HPDE6-E6E7 (cell line): Measurements from ENCODE around the gene UBAP1L.
"Not testable (repeated sequence)": the region's sequence is repeated elsewhere in the genome, so short reads cannot be mapped to it uniquely, and the experiment has no call there.

Source experiments
- DNase-seq: peaks from one replicate; pipeline ENCODE4 v3.0.0; 2011; ENCODE audit warnings: missing footprints; ENCODE audit errors: extremely low spot score

The UBAP1L gene

DNA sequence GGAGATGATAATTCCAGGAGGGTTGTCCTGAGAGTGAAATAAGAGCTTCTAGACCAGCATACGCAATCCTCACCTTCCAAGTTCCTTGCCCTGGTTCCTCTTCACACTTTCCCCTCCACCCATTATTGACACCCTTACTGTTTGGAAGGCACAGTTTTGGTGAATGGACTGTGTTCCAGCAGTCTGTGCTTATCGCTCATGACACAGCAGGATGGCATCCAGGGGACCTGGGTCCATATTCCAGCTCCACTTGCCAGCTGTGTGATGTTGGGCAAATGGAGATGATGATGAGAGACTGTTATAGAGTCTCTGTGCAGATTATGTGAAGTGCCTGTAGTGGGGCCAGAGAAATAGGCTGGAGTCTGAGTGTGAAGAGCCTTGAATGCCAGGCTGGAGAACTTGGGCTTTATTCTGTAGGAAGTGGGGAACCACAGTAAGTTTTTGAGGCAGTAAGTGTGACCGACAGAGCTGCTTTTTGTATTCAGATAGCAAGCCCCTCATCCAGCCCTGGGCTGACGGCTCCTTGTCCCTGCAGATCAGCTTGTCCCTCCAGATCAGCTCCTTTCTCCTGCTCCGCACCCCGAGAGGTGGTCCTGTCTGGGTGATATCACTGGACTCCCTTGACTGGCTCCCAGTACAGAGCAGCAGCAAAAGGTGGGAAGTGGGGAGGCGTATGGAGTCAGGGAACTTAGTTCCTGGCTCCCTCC, 30.3 kb downstream of the UBAP1L start:
- no peak for DNase-seq

DNA sequence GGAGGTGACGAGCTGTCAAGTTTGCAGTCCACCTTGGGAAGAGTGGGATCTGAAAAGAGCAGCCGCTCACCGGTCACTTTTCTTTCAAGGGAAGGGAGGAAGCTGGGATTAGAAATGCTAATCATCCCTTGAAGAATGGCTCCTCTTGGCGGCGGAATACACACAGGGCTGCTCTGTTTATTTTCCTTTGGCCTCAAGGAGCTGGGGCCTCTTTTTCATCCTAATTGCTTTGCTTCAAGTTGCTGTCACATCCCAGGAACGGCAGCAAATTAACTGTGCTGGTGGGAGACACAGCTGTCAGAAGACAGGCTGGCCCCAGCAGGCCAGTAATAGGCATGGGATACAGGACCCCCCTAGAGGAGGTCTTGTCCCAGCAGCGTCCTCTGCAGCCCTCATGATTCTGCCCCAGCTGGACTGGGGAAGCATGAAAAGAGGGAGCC, 31.7 kb downstream of the UBAP1L start:
- DNase-seq = no peak

DNA sequence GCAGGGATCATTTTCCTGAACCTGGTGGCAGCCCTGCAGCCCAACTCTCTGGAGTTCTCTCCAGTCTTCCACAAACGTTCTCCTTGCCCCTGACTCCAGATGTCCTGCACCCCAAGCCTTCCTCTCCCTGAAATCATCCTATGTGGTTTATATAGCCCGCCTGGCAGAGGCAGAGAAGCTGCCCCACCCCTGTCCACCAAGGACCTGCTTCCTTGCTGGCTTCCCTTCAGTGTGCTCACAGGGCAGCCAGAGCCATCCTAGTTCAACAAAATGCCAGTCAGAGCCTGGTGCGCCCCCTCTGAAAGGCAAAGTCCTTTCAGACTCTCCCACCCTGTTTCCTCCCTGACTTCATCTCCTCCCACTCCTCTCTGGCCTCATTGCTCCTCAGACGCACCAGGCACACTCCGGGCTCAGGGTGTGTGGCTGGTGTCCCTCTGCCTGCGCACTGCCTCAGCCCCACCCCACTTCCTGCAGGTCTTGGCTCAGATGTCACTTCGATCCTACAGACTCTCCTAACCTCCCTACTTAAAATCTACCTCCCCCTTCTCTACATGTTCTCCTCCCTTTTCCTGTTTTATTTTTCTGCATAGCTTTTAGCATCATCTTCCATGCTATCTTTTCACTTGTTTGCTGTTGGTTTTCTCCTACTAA, 32.6 kb downstream of the UBAP1L start:
- DNase-seq = no peak

DNA sequence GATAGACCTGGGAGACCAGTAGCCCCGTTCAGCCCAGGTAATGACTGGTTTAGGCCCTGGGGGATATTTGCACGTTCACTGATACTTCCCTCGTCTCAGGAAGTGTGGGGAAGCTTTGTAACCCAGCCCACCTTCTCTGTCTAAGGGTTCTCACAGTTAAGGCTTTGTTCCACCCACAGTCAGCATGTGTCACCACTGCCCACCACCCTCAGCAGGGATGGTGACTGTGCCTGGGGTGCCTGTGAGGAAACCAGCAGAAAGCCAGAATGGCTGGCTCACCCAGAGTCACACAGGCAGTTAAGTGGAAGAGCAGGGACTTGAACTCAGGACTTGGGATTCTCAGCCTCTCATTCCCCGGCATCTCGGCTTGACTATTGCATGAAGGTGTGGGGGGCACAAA, 33.2 kb downstream of the UBAP1L start:
- no peak for DNase-seq

DNA sequence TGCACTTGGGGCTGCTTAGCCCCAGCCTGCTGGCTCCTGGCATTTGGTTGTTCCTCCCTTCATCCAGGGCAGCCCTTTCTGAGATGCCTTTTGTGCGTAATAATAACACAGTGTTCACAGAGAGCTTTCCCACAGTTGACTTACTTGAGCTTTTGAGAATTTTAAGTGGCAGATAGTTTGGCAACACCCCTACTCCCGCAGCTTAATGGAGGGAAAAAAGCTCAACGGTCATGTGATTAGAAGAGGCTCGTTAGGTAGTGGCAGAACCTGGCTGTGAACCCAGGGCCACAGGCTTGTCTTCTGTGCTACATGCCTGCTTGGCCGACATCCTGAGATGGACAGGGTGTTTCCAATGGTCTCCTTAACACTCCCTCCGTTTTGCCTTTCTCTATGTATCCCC, 33.7 kb downstream of the UBAP1L start:
- DNase-seq = no peak

DNA sequence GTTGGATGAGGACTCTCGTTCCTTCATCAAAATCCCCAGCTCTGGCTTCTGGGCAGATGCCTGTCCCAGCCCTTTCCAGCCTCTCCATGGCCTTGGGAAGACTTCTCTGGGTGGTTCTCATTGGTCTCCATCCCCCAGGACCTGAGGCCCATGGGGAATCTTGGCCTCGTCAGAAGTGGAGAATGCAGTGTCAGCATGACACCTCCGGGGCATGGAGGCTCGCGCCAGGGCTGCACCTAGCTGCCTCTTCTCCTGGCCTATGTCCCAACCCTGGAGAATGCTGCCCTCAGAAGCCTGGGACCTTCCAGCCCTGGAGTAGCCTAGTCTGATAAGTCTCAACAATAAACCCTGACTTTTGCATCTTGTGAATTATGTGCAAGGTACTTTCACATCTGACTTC, 35.4 kb downstream of the UBAP1L start:
- no peak for DNase-seq

DNA sequence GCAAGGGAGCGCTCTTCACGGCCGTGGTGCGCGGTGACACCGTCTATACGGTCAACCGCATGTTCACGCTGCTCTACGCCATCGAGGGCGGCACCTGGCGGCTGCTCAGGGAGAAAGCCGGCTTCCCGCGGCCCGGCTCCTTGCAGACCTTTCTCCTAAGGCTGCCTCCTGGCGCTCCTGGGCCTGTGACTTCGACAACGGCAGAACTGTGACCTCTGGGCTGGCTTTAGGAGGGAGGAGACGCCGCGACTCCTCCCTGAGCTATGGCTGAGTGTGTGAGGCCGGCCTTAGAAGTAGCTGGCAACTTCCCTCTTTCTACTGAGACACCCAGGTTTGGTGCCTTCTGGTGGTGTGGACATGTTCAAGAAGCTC, 37.0 kb downstream of the UBAP1L start:
- no peak for DNase-seq

DNA sequence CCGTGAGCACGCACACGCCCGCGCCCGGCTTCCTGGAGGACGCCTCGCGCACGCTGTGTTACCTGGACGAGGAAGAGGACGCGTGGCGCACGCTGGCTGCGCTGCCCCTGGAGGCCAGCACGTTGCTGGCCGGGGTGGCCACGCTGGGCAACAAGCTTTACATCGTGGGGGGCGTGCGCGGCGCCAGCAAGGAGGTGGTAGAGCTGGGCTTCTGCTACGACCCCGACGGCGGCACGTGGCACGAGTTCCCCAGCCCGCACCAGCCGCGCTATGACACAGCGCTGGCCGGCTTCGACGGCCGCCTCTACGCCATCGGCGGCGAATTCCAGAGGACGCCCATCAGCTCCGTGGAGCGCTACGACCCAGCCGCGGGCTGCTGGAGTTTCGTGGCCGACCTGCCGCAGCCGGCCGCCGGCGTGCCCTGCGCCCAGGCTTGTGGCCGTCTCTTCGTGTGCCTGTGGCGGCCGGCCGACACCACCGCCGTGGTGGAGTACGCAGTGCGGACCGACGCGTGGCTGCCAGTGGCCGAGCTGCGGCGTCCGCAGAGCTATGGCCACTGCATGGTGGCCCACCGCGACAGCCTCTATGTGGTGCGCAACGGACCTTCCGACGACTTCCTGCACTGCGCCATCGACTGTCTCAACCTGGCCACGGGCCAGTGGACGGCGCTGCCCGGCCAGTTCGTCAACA, 37.6 kb downstream of the UBAP1L start:
- DNase-seq = no peak

DNA sequence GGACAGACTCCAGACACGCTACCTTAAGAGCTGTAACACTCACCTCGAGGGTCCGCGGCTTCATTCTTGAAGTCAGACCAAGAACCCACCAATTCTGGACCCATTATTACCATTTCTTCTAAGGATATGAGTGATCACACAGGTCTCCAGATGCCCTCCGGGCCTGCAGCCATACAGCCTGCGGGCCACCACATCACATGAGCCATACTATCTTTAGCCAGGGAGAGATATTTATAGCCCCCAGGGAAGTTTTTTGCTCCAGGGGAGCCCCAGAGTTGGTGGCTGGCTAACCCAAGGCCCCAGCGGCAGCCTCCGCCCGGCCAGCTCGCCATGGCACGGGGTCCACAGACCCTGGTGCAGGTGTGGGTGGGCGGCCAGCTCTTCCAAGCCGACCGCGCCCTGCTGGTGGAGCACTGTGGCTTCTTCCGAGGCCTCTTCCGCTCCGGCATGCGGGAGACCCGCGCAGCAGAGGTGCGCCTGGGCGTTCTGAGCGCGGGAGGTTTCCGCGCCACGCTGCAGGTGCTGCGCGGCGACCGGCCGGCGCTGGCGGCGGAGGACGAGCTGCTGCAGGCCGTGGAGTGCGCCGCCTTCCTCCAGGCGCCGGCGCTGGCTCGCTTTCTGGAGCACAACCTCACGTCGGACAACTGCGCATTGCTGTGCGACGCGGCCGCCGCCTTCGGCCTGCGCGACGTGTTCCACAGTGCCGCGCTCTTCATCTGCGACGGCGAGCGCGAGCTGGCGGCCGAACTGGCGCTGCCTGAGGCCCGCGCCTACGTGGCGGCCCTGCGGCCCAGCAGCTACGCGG, 38.3 kb downstream of the UBAP1L start, which contains the start of gene KBTBD13:
Gene KBTBD13 (plus strand): TSS at position 261 of the 805 bp plus-strand sequence. CDS start 70 bp downstream, at position 331.
- DNase-seq = no peak

DNA sequence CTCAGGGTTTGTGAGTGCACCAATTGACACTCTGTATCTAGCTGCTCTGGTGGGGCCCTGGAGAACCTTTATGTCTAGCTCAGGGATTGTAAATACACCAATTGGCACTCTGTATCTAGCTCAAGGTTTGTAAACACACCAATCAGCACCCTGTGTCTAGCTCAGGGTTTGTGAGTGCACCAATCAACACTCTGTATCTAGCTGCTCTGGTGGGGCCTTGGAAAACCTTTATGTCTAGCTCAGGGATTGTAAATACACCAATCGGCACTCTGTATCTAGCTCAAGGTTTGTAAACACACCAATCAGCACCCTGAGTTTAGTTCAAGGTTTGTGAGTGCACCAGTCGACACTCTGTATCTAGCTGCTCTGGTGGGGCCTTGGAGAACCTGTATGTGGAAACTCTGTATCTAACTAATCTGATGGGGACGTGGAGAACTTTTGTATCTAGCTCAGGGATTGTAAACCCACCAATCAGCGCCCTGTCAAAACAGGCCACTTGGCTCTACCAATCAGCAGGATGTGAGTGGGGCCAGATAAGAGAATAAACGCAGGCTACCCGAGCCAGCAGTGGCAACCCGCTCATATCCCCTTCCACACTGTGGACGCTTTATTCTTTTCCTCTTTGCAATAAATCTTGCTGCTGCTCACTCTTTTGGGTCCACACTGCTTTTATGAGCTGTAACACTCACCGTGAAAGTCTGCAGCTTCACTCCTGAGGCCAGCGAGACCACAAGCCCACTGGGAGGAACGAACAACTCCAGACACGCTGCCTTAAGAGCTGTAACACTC, 39.2 kb downstream of the UBAP1L start:
- not testable (repeated sequence) for DNase-seq

DNA sequence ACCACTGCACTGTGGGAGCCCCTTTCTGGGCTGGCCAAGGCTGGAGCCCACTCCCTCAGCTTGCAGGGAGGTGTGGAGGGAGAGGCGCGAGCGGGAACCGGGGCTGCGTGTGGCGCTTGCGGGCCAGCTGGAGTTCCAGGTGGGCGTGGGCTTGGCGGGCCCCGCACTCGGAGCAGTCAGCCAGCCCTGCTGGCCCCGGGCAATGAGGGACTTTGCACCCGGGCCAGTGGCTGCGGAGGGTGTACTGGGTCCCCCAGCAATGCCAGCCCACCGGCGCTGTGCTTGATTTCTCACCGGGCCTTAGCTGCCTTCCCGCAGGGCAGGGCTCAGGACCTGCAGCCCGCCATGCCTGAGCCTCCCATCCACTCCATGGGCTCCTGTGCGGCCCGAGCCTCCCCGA, 40.1 kb downstream of the UBAP1L start:
- DNase-seq = not testable (repeated sequence)

DNA sequence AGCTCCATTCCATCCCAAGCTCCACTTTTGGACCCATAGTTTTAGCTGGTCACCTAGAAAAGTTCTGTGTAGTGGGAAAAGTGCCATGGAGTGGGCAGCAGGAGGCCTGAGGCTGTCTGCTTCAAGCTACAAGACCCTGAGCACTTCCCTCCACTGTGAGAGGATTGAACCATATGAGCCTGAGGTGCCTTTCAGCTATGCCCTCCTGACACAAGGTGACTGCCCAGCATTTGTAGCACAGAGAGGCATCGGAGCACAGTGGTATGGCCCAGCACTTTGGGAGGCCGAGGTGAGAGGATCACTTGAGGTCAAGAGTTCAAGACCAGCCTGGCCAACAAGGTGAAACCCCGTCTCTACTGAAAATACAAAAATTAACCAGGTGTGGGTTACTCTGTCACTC, 42.4 kb downstream of the UBAP1L start:
- no peak for DNase-seq

DNA sequence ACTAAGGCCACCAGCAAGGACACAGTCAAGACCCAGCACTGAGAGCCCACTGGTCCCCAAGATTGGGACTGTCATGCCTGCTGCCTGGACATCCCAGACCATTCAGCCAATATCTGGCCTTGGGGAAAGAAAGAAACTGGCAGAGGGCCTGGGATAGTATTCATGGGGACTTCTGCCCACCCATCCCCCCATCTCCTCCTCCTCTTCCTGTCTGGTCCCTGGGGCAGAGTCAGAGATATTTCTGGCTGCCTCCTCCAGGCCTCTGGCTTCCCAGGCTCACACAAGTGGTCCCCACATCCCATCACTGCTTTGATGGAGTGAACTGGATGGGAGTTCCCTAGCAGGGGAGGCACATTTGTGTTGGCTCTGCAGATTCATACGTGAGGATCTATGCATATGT, 43.0 kb downstream of the UBAP1L start:
- no peak for DNase-seq

DNA sequence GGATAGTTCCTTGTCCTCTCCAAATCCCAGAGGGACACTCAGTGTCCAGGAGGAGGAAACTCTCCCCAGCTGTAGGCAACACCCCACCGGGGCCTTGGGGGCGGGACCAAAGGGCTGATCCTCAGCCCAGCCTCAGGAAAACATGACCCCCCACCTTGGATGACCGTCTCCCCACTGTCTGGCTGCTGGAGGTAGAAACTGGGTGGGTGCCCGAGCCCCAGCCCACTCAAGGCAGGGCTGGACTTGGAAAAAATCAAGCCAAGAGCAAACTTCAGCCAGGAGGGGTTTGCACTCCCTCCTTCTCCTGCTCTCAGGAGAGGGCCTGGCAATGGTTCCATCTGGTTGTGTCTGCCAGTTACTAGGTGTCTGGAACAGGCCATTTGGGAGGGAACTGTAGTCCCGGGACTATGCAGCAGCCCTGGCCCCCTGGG, 43.6 kb downstream of the UBAP1L start:
- DNase-seq = no peak

DNA sequence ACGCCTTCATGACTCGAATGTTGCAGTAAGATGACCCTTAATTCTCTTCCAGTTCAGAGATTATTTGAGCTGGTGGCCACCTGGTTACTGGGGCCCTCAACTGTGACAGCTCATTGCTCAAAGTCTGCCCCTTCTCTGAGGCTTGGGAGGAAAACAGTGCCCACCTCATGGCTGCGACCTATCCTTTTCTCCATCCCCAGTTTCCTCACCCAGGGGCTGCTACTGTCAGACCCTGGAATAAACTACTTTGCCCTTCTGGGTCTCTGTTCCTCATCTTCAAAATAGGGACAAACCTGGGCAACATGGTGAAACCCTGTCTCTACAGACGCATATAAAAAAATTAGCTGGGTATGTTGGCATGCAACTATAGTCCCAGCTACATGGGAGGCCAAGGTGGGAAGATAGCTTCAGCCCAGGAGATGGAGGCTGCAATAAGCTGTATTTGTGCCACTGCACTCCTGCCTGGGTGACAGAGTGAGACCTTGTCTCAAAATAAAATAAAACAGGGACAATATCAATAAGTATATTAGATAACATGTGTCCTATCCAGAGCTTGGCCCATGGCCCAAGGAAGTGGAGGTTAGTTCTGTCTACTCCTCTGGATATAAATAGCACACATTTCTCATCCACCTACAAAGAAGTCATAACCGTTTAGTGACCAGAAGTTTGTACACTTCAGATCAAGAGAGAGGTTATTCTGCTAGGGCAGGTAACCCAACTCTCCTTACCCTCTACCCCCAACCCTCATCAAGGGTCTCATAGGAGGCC, 45.0 kb downstream of the UBAP1L start:
- no peak for DNase-seq

DNA sequence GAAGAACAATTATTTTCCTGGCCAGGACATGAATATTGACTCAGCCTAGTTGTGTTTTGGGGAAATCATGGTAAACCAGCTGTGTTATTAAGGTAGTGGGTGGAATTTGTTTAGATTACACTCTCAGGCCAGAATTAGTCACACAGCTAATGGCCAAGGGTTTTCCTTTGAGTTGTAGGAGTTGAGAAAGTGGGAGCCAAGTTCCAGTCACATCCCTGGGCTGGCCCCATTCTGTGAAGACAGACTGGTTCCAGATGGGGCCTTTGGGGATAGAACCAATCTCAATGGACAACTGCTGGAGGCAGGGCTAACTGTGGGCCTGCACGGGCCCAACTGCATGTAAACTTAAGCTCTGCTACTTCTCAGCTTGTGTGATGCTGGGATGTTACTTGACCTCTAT, 45.8 kb downstream of the UBAP1L start:
- no peak for DNase-seq

DNA sequence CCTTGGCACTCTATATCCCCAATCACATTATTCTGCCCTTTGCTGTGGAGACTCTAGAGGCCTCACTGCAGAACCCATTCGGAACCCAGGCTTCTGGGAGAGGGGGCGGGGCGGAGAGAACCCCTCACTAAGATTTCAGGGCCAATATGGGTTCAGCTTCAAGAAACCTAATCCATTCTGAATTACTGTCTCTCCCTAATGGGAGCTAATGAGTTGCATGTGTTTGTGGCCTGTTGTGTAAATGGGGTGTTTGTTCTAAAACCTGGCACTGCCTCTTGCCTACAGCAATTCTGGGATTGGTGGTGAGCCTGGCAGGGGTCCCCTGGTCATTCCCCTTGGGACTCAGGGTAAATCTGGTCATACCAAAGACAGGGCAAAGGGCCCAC, 46.6 kb downstream of the UBAP1L start:
- DNase-seq = no peak

DNA sequence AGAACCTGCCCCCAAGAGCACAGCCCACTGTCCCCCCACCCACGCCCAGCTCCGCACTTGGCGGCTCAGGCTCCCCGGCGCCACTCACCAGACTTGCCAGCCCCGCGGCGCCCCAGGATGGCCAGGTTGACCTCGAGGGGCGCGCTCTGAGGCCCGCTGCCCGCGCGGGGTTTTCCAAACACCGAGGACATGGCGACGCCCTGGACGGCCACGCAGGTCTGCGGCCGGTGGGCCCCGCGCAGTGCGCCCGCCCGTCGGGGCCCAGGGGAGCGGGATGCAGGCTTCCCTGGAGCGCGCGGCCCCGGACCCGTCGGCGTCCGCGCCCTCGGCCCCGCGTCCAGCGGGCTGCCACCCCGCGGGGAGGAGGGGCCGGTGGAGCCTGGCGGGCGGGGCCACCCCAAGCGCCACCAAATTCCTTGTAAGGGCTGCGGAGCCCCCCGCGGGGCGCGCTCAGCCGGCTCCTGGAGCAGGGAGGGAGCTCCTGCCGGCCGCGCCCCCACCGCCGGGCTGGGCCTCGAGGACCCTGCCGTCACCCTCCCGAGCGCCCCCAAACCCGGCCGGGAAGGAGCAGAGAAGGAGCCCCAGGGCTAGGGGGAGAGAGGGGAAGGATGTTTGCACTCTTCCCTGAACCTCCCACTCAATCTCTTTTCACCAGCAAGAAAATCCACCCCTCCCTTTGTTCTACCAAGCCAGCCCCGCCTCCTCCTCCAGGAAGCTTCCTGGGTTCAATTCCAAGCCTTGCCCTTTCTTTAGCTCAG, 47.2 kb downstream of the UBAP1L start, which contains the start of gene RASL12:
Gene RASL12 (minus strand): TSS at position 347 of the 758 bp plus-strand sequence. CDS start 156 bp downstream, at position 191.
- no peak for DNase-seq

DNA sequence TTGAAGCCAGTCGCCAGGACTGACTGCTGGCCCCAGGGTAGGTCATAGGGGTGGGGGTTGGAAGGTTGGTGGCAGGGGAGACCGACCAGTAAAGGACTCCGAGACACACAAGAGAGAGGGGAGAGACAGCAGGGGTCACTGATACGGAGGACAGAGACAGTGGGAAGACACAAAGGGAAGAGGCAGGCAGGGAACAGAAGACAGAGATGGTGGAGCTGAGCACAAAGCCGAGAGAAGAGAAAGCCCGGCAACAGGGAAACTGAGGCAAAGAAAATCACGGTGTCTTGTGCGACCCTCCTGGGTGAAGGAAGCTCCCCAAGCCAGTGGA, 47.7 kb downstream of the UBAP1L start:
- DNase-seq = no peak
